Lung (tissue), 12 donors: ENCODE results near the gene MANEAL. TPM values are rescaled to one million over a fixed set of nuclear protein-coding genes. Genes with fewer than 3 reads are reported as not detected.

ENCODE experiments used
- ATAC-seq: fragments of 200-7000 bp; cut with Tn5 transposase; one replicate; pipeline ENCODE4 v1.9.1; 2020; ENCODE audit warnings: moderate number of reproducible peaks; ENCODE audit not compliant: insufficient read depth, low FRiP score
- DNase-seq, 3 donors: peaks; one replicate each; pipeline ENCODE4 v3.0.0-alpha.2; 2013 to 2017
- H3K27ac ChIP-seq, 2 donors: one replicate each; pipeline ENCODE4 v1.5.1; 2013; ENCODE audit warnings: mild to moderate bottlenecking in 2 of 2, moderate library complexity in 2 of 2, control low read depth in 1 of 2, inconsistent platforms in 1 of 2, low read depth in 1 of 2, low read length in 1 of 2
- H3K27me3 ChIP-seq, 3 donors: one replicate each; pipeline ENCODE4 v1.5.1; 2013; ENCODE audit warnings: low read length in 2 of 3; ENCODE audit not compliant: control insufficient read depth in 3 of 3, insufficient read depth in 3 of 3
- H3K36me3 ChIP-seq, 4 donors: one replicate each; pipeline ENCODE4 v1.5.1; 2013; ENCODE audit warnings: low read length in 4 of 4, mild to moderate bottlenecking in 1 of 4, moderate library complexity in 1 of 4; ENCODE audit not compliant: control insufficient read depth in 4 of 4, insufficient read depth in 4 of 4
- H3K4me1 ChIP-seq, 5 donors: one replicate each; pipeline ENCODE4 v1.5.1; 2013; ENCODE audit warnings: low read length in 5 of 5, mild to moderate bottlenecking in 2 of 5, moderate library complexity in 1 of 5; ENCODE audit not compliant: control insufficient read depth in 5 of 5, insufficient read depth in 5 of 5
- H3K4me3 ChIP-seq: one replicate; pipeline ENCODE4 v1.5.1; 2013; ENCODE audit warnings: mild to moderate bottlenecking, control low read depth, moderate library complexity
- H3K9ac ChIP-seq, 2 donors: one replicate each; pipeline ENCODE4 v1.5.1; 2013; ENCODE audit warnings: low read length in 2 of 2, control low read depth in 1 of 2; ENCODE audit not compliant: insufficient read depth in 1 of 2
- H3K9me3 ChIP-seq, 4 donors: one replicate each; pipeline ENCODE4 v1.5.1; 2013; ENCODE audit warnings: low read length in 3 of 4, mild to moderate bottlenecking in 1 of 4, moderate library complexity in 1 of 4; ENCODE audit not compliant: control insufficient read depth in 4 of 4, insufficient read depth in 3 of 4
- CTCF ChIP-seq: IDR thresholded peaks from 2 replicates; pipeline ENCODE4 v1.5.1; 2012; ENCODE audit warnings: mild to moderate bottlenecking; ENCODE audit errors: control extremely low read depth, extremely low read depth
- WGBS, 2 donors: extraction: QIAGEN DNeasy Blood & Tissue Kit; methylation state at CpG; one replicate each; pipeline ENCODE4 v1.1.7; 2013; 5-methylcytosine and 5-hydroxymethylcytosine counted together
- polyA plus RNA-seq, 2 donors: library from polyadenylated mRNA; stranded (reverse); fragments of 200-250 nt; gene quantifications; one replicate each; pipeline ENCODE4 v1.2.1, GENCODE V29; 2013
- total RNA-seq, 2 donors: library from RNA; depleted of rRNA in 1 of 2; stranded (reverse); fragments of >200 nt in 1 of 2; gene quantifications; one replicate each; pipeline ENCODE4 v1.2.1, GENCODE V29; 2014 to 2021
- donor health status: control.
- donor health status: control.
- donor health status: Bipolar disorder and iron deficiency.
- donor health status: healthy.
- donor health status: DM: yes; HTN: yes; CAD: no.

Gene MANEAL
- total and polyA plus RNA-seq, 4 donors, result 2.3 to 8.1 (median 3.4) TPM

GRCh38 chr1:37839676-37840075 is 46.0 kb downstream of the MANEAL start:
- H3K36me3 ChIP-seq, result peaks cover 21 to 29% (median 26%) of the 10 kb centered on the region in 4 donors
- H3K27me3 ChIP-seq, result no peaks in the 10 kb centered on the region
- no peaks in the 10 kb centered on the region for H3K9me3 ChIP-seq
- 96% methylated on average over 10 of the region's 10 CpGs for WGBS, 2 donors
- H3K4me3 ChIP-seq, result no peak overlapping the region
- TF ChIP-seq CTCF, result no peak
- ATAC-seq, result no peak
- H3K4me1 ChIP-seq, result peaks cover 0 to 6% (median 1%) of the 10 kb centered on the region in 5 donors
- no peak overlapping the region for H3K9ac ChIP-seq
- no peak overlapping the region for H3K27ac ChIP-seq
- DNase-seq, result no peak

- no peak for TF ChIP-seq CTCF
- Histone ChIP-seq H3K4me1 (peaks cover 0 to 6% (median 1%) of the 10 kb centered on the region in 5 donors), H3K36me3 (peaks cover 13 to 22% (median 19%) of the 10 kb centered on the region in 4 donors), H3K27me3 (no peaks in the 10 kb centered on the region), H3K4me3 (no peak overlapping the region), H3K9ac (peak overlapping the region in 1 of 2 donors; percentile 4), H3K9me3 (no peaks in the 10 kb centered on the region), H3K27ac (no peak overlapping the region)
- no peak for ATAC-seq
- DNase-seq, result peak in 2 of 3 donors; percentile 16 to 25
- WGBS, 2 donors, result 67 to 89% methylated on average over 1 of the region's 1 CpG
These were observed 47.1 kb downstream of the MANEAL start for GRCh38 chr1:37840711-37841110.

GRCh38 chr1:37841652-37842051 is 48.0 kb downstream of the MANEAL start:
- H3K9me3 ChIP-seq, result no peaks in the 10 kb centered on the region
- peaks cover 13 to 22% (median 19%) of the 10 kb centered on the region in 4 donors for H3K36me3 ChIP-seq
- H3K27ac ChIP-seq, result no peak overlapping the region
- DNase-seq, result no peak
- no peak for ATAC-seq
- no peak for TF ChIP-seq CTCF
- no peaks in the 10 kb centered on the region for H3K27me3 ChIP-seq
- H3K4me3 ChIP-seq, result no peak overlapping the region
- 91 to 92% methylated on average over 3 of the region's 3 CpGs for WGBS, 2 donors
- H3K4me1 ChIP-seq, result peaks cover 0 to 6% (median 1%) of the 10 kb centered on the region in 5 donors
- H3K9ac ChIP-seq, result no peak overlapping the region

- TF ChIP-seq CTCF, result no peak
- Histone ChIP-seq H3K27ac (no peak overlapping the region), H3K27me3 (no peaks in the 10 kb centered on the region), H3K9ac (peak overlapping the region in 1 of 2 donors; percentile 1), H3K36me3 (peaks cover 2 to 12% (median 10%) of the 10 kb centered on the region in 4 donors), H3K4me1 (peaks cover 0 to 8% (median 1%) of the 10 kb centered on the region in 5 donors), H3K4me3 (no peak overlapping the region), H3K9me3 (no peaks in the 10 kb centered on the region)
- no peak for DNase-seq
- ATAC-seq, result no peak
These were observed 50.9 kb downstream of the MANEAL start for GRCh38 chr1:37844536-37844935.
